HT1080 (cell line): ENCODE data around the gene BEST2. TPM values are rescaled to one million over a fixed set of nuclear protein-coding genes. Genes with fewer than 3 reads are reported as not detected.
"Not testable (repeated sequence)": the region's sequence is repeated elsewhere in the genome, so short reads cannot be mapped to it uniquely, and the experiment has no call there.

Source experiments
- DNase-seq: peaks from one replicate; pipeline ENCODE4 v3.0.0-alpha.2; 2015; ENCODE audit warnings: low read depth
- total RNA-seq: library from RNA; depleted of rRNA; stranded (reverse); fragments of >200 nt; shearing (Covaris generic); gene quantifications from 2 replicates; pipeline ENCODE4 v1.2.3, GENCODE V29; 2014

BEST2 gene
- total RNA-seq, 1 experiment from 2014 or later: not detected

- DNase-seq: no peak
These were observed 35.4 kb downstream of the BEST2 start for GRCh38 chr19:12786952-12787351.

- DNase-seq: no peak
These were observed 35.9 kb downstream of the BEST2 start for GRCh38 chr19:12787458-12787857.

- no peak for DNase-seq
These were observed 36.6 kb downstream of the BEST2 start for GRCh38 chr19:12788042-12788681.

GRCh38 chr19:12788682-12789097 lies 37.1 kb downstream of the BEST2 start:
- DNase-seq: no peak

- no peak for DNase-seq
These were observed 37.7 kb downstream of the BEST2 start for GRCh38 chr19:12789098-12789903.

- DNase-seq: peak; percentile 94
These were observed 38.5 kb downstream of the BEST2 start for GRCh38 chr19:12789904-12790619.

GRCh38 chr19:12790628-12791344 lies 39.2 kb downstream of the BEST2 start:
- DNase-seq: no peak

GRCh38 chr19:12791345-12792050 lies 39.9 kb downstream of the BEST2 start, which contains the start of gene JUNB:
Gene JUNB (plus strand): TSS chr19:12791486. CDS start chr19:12791772, 286 bp downstream.
- DNase-seq: peak; percentile 91

- DNase-seq: peak; percentile 60
These were observed 40.7 kb downstream of the BEST2 start for GRCh38 chr19:12792051-12792852.

- no peak for DNase-seq
These were observed 41.3 kb downstream of the BEST2 start for GRCh38 chr19:12792853-12793289.

- DNase-seq: peak; percentile 90
These were observed 42.0 kb downstream of the BEST2 start for GRCh38 chr19:12793290-12794195.

- no peak for DNase-seq
These were observed 42.8 kb downstream of the BEST2 start for GRCh38 chr19:12794196-12794941.

GRCh38 chr19:12794971-12795381 lies 43.4 kb downstream of the BEST2 start:
- no peak for DNase-seq

- DNase-seq: peak; percentile 71
These were observed 44.8 kb downstream of the BEST2 start for GRCh38 chr19:12796146-12797071.

GRCh38 chr19:12797141-12797587 lies 45.6 kb downstream of the BEST2 start:
- DNase-seq: no peak

- DNase-seq: not testable (repeated sequence)
These were observed 46.0 kb downstream of the BEST2 start for GRCh38 chr19:12797607-12798006.
